HG02938 (cell line): ENCODE measurements around the gene STXBP4.

ENCODE experiments used
- ATAC-seq: cut with Tn5 transposase; IDR thresholded peaks from one replicate; pipeline ENCODE4 v1.9.1; 2021; ENCODE audit warnings: mild to moderate bottlenecking, moderate library complexity; ENCODE audit not compliant: unreplicated experiment

The STXBP4 gene

DNA sequence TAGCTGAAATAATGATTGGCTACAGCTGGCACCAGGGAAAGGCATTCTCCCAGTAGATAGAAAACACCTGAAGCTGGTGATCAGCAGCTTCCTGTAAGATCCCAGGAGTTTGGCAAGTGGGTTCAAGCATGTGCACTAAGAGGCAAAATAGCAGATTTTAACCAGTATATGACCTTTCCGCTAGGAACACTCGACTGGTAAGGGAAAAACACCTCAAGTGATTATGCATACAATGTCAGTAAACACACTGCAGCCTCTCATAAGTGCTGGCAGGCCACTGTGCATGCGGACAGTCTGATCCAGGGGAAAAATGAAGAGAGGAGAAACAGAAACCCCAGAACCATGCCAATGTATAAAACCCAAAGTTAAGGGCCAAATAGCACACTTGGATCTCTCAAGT lies 247.1 kb downstream of the STXBP4 start:
- ATAC-seq: no peak

DNA sequence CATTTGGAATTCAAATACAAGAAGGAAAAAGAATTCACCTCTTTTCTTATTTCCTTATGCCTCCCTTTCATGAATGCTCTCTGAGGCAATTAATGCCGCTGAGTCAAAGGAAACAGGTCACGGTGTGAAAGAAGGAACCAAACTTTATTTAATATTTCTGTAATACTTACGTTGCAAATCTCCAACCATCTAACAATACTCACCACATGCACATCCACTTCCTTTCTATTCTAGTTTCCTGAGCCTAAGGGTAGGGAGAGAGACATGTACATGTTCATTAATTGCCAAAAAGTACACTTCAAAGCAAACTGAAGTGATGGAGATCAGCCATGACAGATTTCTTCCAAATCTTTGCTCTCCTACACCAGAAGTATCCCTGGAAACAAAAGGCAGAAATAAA lies 248.3 kb downstream of the STXBP4 start:
- ATAC-seq: no peak

- no peak for ATAC-seq
Observed at GRCh38 chr17:55219459-55219858, 250.9 kb downstream of the STXBP4 start.

DNA sequence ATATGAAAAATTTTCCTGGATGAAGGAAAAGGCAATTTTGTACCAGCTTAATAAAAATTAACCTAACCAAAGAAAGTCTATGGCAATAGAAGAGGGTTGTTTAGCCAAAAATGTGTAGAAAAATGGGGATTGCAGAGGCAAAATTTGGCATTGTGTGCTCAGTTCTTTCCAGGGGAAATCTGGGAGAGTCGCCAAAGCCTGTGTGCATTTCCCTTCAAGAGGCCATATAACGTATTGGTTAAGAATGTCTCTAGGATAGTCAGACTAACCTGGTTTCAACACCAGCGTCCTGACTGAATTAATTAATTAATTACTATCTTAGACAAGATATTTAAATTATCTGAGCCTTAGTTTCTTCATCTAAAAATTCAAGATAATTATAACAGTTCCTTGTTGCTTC lies 251.4 kb downstream of the STXBP4 start:
- no peak for ATAC-seq
